Adrenal gland (tissue), 12 donors: Measurements from ENCODE around the gene KHDRBS2. TPM values are rescaled to one million over a fixed set of nuclear protein-coding genes. Genes with fewer than 3 reads are reported as not detected.
A peak's percentile ranks its signal among the peaks of the same experiment; 100 is the strongest.

Experiments used
- DNase-seq, 7 donors: peaks; one replicate each; pipeline ENCODE4 v3.0.0-alpha.2; 2019 to 2020
- H3K27ac ChIP-seq, 5 donors: fragments of 200-600 bp; sonication (generic) in 4 of 5; 1 replicate in 3 of 5; 2 replicates in 2 of 5; pipeline versions ENCODE4 v1.5.1 to v1.8.0; 2016 to 2020; ENCODE audit warnings: mild to moderate bottlenecking in 1 of 5
- H3K27me3 ChIP-seq: fragments of 200-600 bp; 2 replicates; pipeline ENCODE4 v1.8.0; 2021
- H3K36me3 ChIP-seq, 2 donors: fragments of 200-600 bp; replicated peaks in 1 of 2; 1 replicate in 1 of 2; 2 replicates in 1 of 2; pipeline versions ENCODE4 v1.5.1 to v1.8.0; 2018 to 2022
- H3K4me1 ChIP-seq, 2 donors: fragments of 200-600 bp; replicated peaks in 1 of 2; 1 replicate in 1 of 2; 2 replicates in 1 of 2; pipeline versions ENCODE4 v1.5.1 to v1.8.0; 2018 to 2021
- H3K4me3 ChIP-seq, 4 donors: fragments of 200-600 bp; sonication (generic) in 3 of 4; one replicate each; pipeline ENCODE4 v1.5.1; 2016 to 2018
- H3K9me3 ChIP-seq, 3 donors: fragments of 200-600 bp; sonication (generic) in 1 of 3; replicated peaks in 1 of 3; 1 replicate in 2 of 3; 2 replicates in 1 of 3; pipeline versions ENCODE4 v1.5.1 to v1.8.0; 2016 to 2021
- CTCF ChIP-seq, 6 experiments: fragments of 450-650 bp in 4 of 6; fragments of 200-600 bp in 2 of 6; sonication (generic) in 1 of 6; IDR thresholded peaks; 1 replicate in 5 of 6; 2 replicates in 1 of 6; pipeline versions ENCODE4 v1.5.1 to v1.8.0; 2016 to 2021; ENCODE audit warnings: antibody characterized with exemption in 6 of 6, mild to moderate bottlenecking in 2 of 6, moderate library complexity in 1 of 6
- POLR2A ChIP-seq, 2 donors: fragments of 450-650 bp; IDR thresholded peaks; one replicate each; pipeline ENCODE4 v1.6.1; 2017; ENCODE audit warnings: antibody characterized with exemption in 2 of 2, mild to moderate bottlenecking in 2 of 2, moderate library complexity in 1 of 2
- WGBS, 4 donors: extraction: QIAGEN DNeasy Blood & Tissue Kit in 2 of 4; methylation state at CpG; one replicate each; pipeline versions ENCODE4 v1.1.5 to v1.1.7; 2013 to 2017; 5-methylcytosine and 5-hydroxymethylcytosine counted together
- intact Hi-C, 2 donors: fragments of 100-400 bp; cut with DNase I; formaldehyde crosslinking; loops; one replicate each; pipeline versions ENCODE4 v1.14.1 to v1.15.0; 2022 to 2023
- polyA plus RNA-seq, 3 donors: library from polyadenylated mRNA; stranded (reverse); fragments of 200-250 nt in 2 of 3; fragments of 350-450 nt in 1 of 3; fragmentation: Illumina TruSeq in 1 of 3; extraction: RNeasy Lipid Tissue Mini Kit (QIAGEN cat#74804) in 1 of 3; gene quantifications; one replicate each; pipeline ENCODE4 v1.2.3, GENCODE V29; 2013 to 2014
- total RNA-seq, 9 donors: library from RNA; depleted of rRNA in 4 of 9; stranded (reverse); fragments of >200 nt in 4 of 9; fragments of 120-200 nt in 1 of 9; fragmentation: NEBNext Ultra II Directional in 1 of 9; extraction: Animal tissue kit (Norgen Biotek cat#: 25700) in 1 of 9; gene quantifications; one replicate each; pipeline versions ENCODE4 v1.1.0 to v1.2.4, GENCODE V29; 2013 to 2023
- donor health status: healthy with polysubstance abuse.
- donor health status: Bipolar disorder and iron deficiency.
- donor health status: DM: yes; HTN: yes; CAD: no.
- donor health status: DM: no; HTN: no; CAD: no.
- donor health status: DM: no; HTN: no; CAD: no.
- donor health status: DM: yes; HTN: yes; CAD: no.

Gene KHDRBS2
- total and polyA plus RNA-seq, 12 donors = 0.42 to 4.7 (median 1.9) TPM

GRCh38 chr6:62246087-62246486 lies 39.9 kb downstream of the KHDRBS2 start:
- Histone ChIP-seq H3K36me3 (no peaks in the 10 kb centered on the region), H3K27me3 (no peaks in the 10 kb centered on the region), H3K27ac (no peak overlapping the region), H3K9me3 (no peaks in the 10 kb centered on the region), H3K4me3 (no peak overlapping the region), H3K4me1 (no peaks in the 10 kb centered on the region)
- intact Hi-C loops = no loop called here
- no peak for TF ChIP-seq POLR2A (IDR thresholded peaks at IDR 0.05)
- TF ChIP-seq CTCF (IDR thresholded peaks at IDR 0.05) = no peak
- no peak for DNase-seq

- no peak overlapping the region for H3K4me3 ChIP-seq
- H3K9me3 ChIP-seq = no peaks in the 10 kb centered on the region
- intact Hi-C loops = no loop called here
- H3K4me1 ChIP-seq = no peaks in the 10 kb centered on the region
- H3K27ac ChIP-seq = no peak overlapping the region
- no peak for DNase-seq
- no peaks in the 10 kb centered on the region for H3K36me3 ChIP-seq
- H3K27me3 ChIP-seq = no peaks in the 10 kb centered on the region
- TF ChIP-seq CTCF (IDR thresholded peaks at IDR 0.05) (no peak), POLR2A (IDR thresholded peaks at IDR 0.05) (no peak)
- 82 to 93% (median 87%) methylated on average over 5 of the region's 5 CpGs for WGBS, 4 donors
Observed at GRCh38 chr6:62236784-62237183, 49.2 kb downstream of the KHDRBS2 start.

- DNase-seq = no peak
- no peaks in the 10 kb centered on the region for H3K36me3 ChIP-seq
- no peaks in the 10 kb centered on the region for H3K4me1 ChIP-seq
- H3K27me3 ChIP-seq = no peaks in the 10 kb centered on the region
- 80 to 100% (median 95%) methylated on average over 2 to 6 of the region's 6 CpGs for WGBS, 4 donors
- intact Hi-C loops = no loop called here
- no peaks in the 10 kb centered on the region for H3K9me3 ChIP-seq
- H3K27ac ChIP-seq = no peak overlapping the region
- TF ChIP-seq CTCF (IDR thresholded peaks at IDR 0.05) = no peak
- TF ChIP-seq POLR2A (IDR thresholded peaks at IDR 0.05) = no peak
- no peak overlapping the region for H3K4me3 ChIP-seq
Observed at GRCh38 chr6:62229231-62229630, 56.8 kb downstream of the KHDRBS2 start.

DNA sequence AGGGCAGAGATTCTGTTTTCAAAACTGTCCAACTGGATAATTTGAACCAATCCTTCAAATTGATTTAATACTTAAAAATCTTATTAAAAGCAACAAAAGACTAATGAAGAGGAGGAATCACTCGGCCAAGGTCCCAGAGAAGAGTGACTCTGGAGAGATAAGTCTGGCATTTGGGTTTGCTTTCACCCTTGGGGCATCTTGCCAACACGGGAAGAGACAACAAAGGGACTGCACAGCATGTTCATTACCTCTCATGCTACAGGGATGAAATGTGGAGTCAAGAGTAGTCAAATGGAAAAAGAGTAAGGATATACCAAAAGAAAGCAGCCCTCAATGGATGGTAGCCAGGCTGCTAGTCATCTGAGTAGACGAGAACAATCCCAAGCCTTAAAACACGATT lies 68.2 kb downstream of the KHDRBS2 start:
- WGBS, 4 donors = 32 to 41% (median 36%) methylated on average over 4 of the region's 4 CpGs
- Histone ChIP-seq H3K4me1 (no peaks in the 10 kb centered on the region), H3K27me3 (no peaks in the 10 kb centered on the region), H3K27ac (peak overlapping the region in 1 of 5 donors; percentile 30), H3K36me3 (no peaks in the 10 kb centered on the region), H3K4me3 (no peak overlapping the region), H3K9me3 (no peaks in the 10 kb centered on the region)
- DNase-seq = peak; percentile 58 to 82 (median 75)
- no peak for TF ChIP-seq POLR2A (IDR thresholded peaks at IDR 0.05)
- TF ChIP-seq CTCF (IDR thresholded peaks at IDR 0.05) = no peak
- intact Hi-C loops = no loop called here
